PC-9 (cell line): ENCODE data around the gene C4orf17. TPM values are rescaled to one million over a fixed set of nuclear protein-coding genes. Genes with fewer than 3 reads are reported as not detected.
A peak's percentile ranks its signal among the peaks of the same experiment; 100 is the strongest.

ENCODE experiments used
- BruUV-seq: library from RNA; stranded (reverse); fragments of 400-500 nt; replicated peaks from 2 replicates; lab custom pipeline; 2021; lab: Mats Ljungman, UMichigan
- CTCF ChIA-PET: fragments of 300-600 bp; sonication (Branson Sonifier 250); formaldehyde crosslinking; loops from one replicate; lab custom pipeline; 2022; ENCODE audit warnings: antibody characterized with exemption; lab: Charles Lee
- POLR2A ChIA-PET: fragments of 300-600 bp; sonication (Branson Sonifier 250); formaldehyde crosslinking; loops from one replicate; lab custom pipeline; 2022; ENCODE audit warnings: antibody characterized with exemption; ENCODE audit not compliant: unreplicated experiment; lab: Charles Lee
- DNase-seq, 2 experiments: peaks; one replicate each; pipeline versions ENCODE4 v3.0.0 to v3.0.0-alpha.2; 2015 to 2022; ENCODE audit warnings: mixed read lengths in 1 of 2
- H2AFZ ChIP-seq: fragments of 200-600 bp; sonication (generic); 2 replicates; pipeline ENCODE4 v1.8.1; 2017; ENCODE audit warnings: antibody characterized with exemption
- H3F3A ChIP-seq: fragments of 200-600 bp; sonication (generic); 2 replicates; pipeline ENCODE4 v1.8.1; 2017; ENCODE audit warnings: antibody characterized with exemption, mild to moderate bottlenecking, low read depth; ENCODE audit not compliant: insufficient read depth
- H3K27ac ChIP-seq: fragments of 200-600 bp; sonication (generic); 2 replicates; pipeline ENCODE4 v1.6.1; 2016; ENCODE audit warnings: mixed run types
- H3K27me3 ChIP-seq: fragments of 200-600 bp; sonication (generic); 2 replicates; pipeline ENCODE4 v1.6.1; 2016; ENCODE audit warnings: low read depth, mixed run types; ENCODE audit not compliant: insufficient read depth
- H3K36me3 ChIP-seq: fragments of 200-600 bp; sonication (generic); 2 replicates; pipeline ENCODE4 v1.6.1; 2016; ENCODE audit warnings: low read depth, mixed run types
- H3K4me1 ChIP-seq: fragments of 200-600 bp; sonication (generic); replicated peaks from 2 replicates; pipeline ENCODE4 v1.6.1; 2016; ENCODE audit warnings: mixed run types; ENCODE audit not compliant: insufficient read depth
- H3K4me2 ChIP-seq: fragments of 200-600 bp; sonication (generic); 2 replicates; pipeline ENCODE4 v1.6.1; 2017; ENCODE audit warnings: mixed run types
- H3K4me3 ChIP-seq: fragments of 200-600 bp; sonication (generic); 2 replicates; pipeline ENCODE4 v1.6.1; 2016; ENCODE audit warnings: mixed run types
- H3K79me2 ChIP-seq: fragments of 200-600 bp; sonication (generic); 2 replicates; pipeline ENCODE4 v1.6.1; 2017; ENCODE audit warnings: low read depth, mixed run types
- H3K9me2 ChIP-seq: fragments of 200-600 bp; sonication (generic); 2 replicates; pipeline ENCODE4 v1.8.1; 2017; ENCODE audit warnings: mild to moderate bottlenecking; ENCODE audit not compliant: insufficient read depth
- H3K9me3 ChIP-seq: fragments of 200-600 bp; sonication (generic); 2 replicates; pipeline ENCODE4 v1.8.1; 2016; ENCODE audit warnings: low read depth; ENCODE audit not compliant: insufficient read depth
- H4K20me1 ChIP-seq: fragments of 200-600 bp; sonication (generic); 2 replicates; pipeline ENCODE4 v1.8.1; 2017; ENCODE audit not compliant: insufficient read depth
- EZH2 ChIP-seq: fragments of 200-600 bp; sonication (generic); IDR thresholded peaks from 2 replicates; pipeline ENCODE4 v1.8.0; 2017; ENCODE audit warnings: antibody characterized with exemption, low read depth
- intact Hi-C: fragments of 100-400 bp; cut with micrococcal nuclease; formaldehyde crosslinking; loops from one replicate; pipeline ENCODE4 v1.10.0; 2022; ENCODE audit not compliant: unreplicated experiment
- total RNA-seq: library from RNA; stranded (reverse); gene quantifications from 2 replicates; pipeline ENCODE4 v1.2.3, GENCODE V29; 2021
- TF ChIP-seq, protein P1 (sequence below): fragments of 200-600 bp; sonication (generic); conservative IDR thresholded peaks from 2 replicates; pipeline ENCODE4 v1.6.1; 2017; ENCODE audit warnings: mixed run types, antibody characterized with exemption, mild to moderate bottlenecking, moderate library complexity

Gene C4orf17
- total RNA-seq, 1 experiment from 2014 or later, result not detected

DNA sequence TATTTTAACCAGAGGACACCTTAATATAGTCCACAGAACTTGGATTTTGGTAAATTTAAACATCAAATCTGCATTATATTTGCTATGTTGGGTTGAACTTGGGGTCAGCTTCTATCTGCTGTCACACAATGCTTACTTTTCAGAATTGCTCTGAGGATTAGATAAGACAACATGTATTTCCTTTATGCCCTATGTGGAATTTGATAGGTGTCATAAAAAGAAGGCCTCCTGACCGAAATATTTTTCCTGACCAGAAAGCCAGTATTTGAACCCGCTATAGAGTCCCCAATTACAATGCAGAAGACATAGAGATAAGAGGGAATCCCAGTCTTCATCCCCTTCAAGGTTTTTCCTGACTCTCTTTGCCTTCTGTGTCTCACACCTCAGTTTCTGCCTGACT lies 67.9 kb downstream of the C4orf17 start:
- no peaks in the 10 kb centered on the region for H3K36me3 ChIP-seq
- no peak overlapping the region for H3K27ac ChIP-seq
- no peaks in the 10 kb centered on the region for H3K4me1 ChIP-seq
- no peaks in the 10 kb centered on the region for H3K27me3 ChIP-seq
- H3F3A ChIP-seq, result no peaks in the 10 kb centered on the region
- no peaks in the 10 kb centered on the region for H3K9me3 ChIP-seq
- POLR2A ChIA-PET, result no interaction called here
- H3K4me2 ChIP-seq, result no peak overlapping the region
- CTCF ChIA-PET, result no interaction called here
- no peaks in the 10 kb centered on the region for H4K20me1 ChIP-seq
- H3K9me2 ChIP-seq, result no peaks in the 10 kb centered on the region
- no peak for TF ChIP-seq EZH2
- TF ChIP-seq, protein P1, sequence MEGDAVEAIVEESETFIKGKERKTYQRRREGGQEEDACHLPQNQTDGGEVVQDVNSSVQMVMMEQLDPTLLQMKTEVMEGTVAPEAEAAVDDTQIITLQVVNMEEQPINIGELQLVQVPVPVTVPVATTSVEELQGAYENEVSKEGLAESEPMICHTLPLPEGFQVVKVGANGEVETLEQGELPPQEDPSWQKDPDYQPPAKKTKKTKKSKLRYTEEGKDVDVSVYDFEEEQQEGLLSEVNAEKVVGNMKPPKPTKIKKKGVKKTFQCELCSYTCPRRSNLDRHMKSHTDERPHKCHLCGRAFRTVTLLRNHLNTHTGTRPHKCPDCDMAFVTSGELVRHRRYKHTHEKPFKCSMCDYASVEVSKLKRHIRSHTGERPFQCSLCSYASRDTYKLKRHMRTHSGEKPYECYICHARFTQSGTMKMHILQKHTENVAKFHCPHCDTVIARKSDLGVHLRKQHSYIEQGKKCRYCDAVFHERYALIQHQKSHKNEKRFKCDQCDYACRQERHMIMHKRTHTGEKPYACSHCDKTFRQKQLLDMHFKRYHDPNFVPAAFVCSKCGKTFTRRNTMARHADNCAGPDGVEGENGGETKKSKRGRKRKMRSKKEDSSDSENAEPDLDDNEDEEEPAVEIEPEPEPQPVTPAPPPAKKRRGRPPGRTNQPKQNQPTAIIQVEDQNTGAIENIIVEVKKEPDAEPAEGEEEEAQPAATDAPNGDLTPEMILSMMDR, result no peak
- intact Hi-C loops, result no loop called here
- no peak overlapping the region for H3K4me3 ChIP-seq
- no peaks in the 10 kb centered on the region for H3K79me2 ChIP-seq
- H2AFZ ChIP-seq, result no peak overlapping the region
- no peak for DNase-seq
- no TSS peak for BruUV-seq

DNA sequence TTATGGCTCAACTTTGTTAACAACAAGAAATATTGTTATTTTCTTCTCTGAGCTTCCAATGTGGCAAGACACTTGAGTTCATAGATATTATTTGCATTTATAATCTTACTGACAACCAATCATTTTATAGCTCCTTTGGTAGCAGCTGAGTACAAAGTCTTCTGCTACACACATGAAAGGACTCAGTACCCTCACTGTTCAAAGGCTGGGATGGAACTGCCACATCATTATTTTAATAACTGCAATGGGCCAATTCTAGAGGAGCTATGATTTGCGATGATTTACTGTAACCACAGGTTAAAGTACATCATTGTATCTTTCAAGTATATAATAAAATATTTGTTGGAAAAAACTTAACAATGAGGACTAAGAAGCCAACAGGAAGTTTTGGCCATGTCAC lies 74.7 kb downstream of the C4orf17 start:
- no peak for DNase-seq
- Histone ChIP-seq H3K27me3 (no peaks in the 10 kb centered on the region), H3K4me3 (no peak overlapping the region), H3K36me3 (no peaks in the 10 kb centered on the region), H3K9me2 (no peaks in the 10 kb centered on the region), H3K9me3 (no peaks in the 10 kb centered on the region), H4K20me1 (no peaks in the 10 kb centered on the region), H3K27ac (no peak overlapping the region), H3K79me2 (no peaks in the 10 kb centered on the region), H2AFZ (no peak overlapping the region), H3K4me2 (no peak overlapping the region), H3F3A (peaks cover 7% of the 10 kb centered on the region), H3K4me1 (peaks cover 22% of the 10 kb centered on the region)
- ChIA-PET POLR2A (no interaction called here), CTCF (interaction anchor here (0.6 kb wide), 1 partner anchor 469 kb away, joined by 3 read pairs; no protein-coding TSS in a partner anchor)
- no peak for TF ChIP-seq EZH2
- TF ChIP-seq, protein P1, result no peak
- no TSS peak for BruUV-seq
- intact Hi-C loops, result no loop called here

DNA sequence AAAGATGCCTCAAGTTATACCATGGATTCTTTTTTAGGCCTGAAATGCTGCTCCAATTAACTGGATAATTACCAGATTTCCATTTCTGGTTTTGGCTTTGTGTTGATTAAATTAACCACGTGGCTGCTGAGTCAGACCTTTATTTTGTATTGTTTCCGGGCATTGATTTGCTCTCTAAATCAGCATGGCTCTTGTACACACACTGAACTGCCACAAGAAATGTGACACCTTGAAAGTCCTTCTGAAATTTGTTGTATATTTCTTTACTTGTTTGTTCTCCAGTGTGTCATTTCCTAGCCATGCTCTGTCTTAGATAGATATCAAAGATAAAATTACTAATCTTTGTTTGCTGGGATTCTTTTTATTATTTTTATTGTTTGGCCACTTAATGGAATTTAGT lies 75.5 kb downstream of the C4orf17 start:
- H4K20me1 ChIP-seq, result no peaks in the 10 kb centered on the region
- ChIA-PET CTCF (no interaction called here), POLR2A (no interaction called here)
- no peaks in the 10 kb centered on the region for H3K27me3 ChIP-seq
- no peaks in the 10 kb centered on the region for H3K9me3 ChIP-seq
- DNase-seq, result peak in 1 of 2 experiments; percentile 68
- no TSS peak for BruUV-seq
- peaks cover 7% of the 10 kb centered on the region for H3F3A ChIP-seq
- peak overlapping the region; percentile 59 for H2AFZ ChIP-seq
- H3K27ac ChIP-seq, result peak overlapping the region; percentile 36
- H3K36me3 ChIP-seq, result no peaks in the 10 kb centered on the region
- intact Hi-C loops, result no loop called here
- H3K9me2 ChIP-seq, result no peaks in the 10 kb centered on the region
- TF ChIP-seq, protein P1, result no peak
- no peak for TF ChIP-seq EZH2
- peaks cover 22% of the 10 kb centered on the region for H3K4me1 ChIP-seq
- no peak overlapping the region for H3K4me3 ChIP-seq
- no peak overlapping the region for H3K4me2 ChIP-seq
- no peaks in the 10 kb centered on the region for H3K79me2 ChIP-seq
